Measurements from ENCODE around the gene HADH.

The HADH gene

DNA sequence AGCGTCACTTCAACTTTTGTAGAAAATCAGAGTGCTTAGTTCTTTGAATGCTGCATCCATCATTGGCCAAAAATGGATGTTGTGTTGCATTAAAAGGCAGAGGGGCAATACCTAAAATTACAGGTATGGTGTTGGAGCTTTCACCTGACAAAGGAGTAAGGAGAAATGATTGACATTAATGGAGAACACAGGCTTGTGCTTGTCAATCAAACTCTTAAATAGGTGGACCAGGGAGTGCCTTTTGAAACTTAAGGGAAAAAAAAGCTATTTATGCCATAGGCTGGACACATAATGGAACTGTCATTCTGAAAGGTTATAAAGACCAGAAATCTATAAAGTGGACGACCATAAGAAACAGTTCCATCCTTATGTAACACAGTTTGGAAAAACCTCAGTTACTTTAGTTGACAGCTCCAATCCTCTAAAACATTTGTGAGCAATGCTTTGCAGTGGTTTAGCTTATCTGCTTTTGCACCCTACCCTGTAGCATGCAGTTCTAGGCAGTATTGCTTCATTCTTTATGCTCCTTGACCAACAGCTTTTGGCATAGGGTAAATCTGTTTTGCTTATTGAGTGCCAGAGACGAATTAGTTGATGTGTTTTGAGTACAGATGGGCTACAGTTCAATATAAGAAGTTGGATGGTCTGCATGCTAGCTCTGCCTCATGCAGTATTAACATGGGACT lies 2.4 kb downstream of the HADH start:
- H4K20me1 ChIP-seq (ENCODE audit: control insufficient read depth, insufficient read depth, low read depth, low read length): peaks cover 33% of the 10 kb centered on the region
- H3K4me1 ChIP-seq (ENCODE audit: control insufficient read depth, low read length): peaks cover 60% of the 10 kb centered on the region
- TF ChIP-seq, protein P1, sequence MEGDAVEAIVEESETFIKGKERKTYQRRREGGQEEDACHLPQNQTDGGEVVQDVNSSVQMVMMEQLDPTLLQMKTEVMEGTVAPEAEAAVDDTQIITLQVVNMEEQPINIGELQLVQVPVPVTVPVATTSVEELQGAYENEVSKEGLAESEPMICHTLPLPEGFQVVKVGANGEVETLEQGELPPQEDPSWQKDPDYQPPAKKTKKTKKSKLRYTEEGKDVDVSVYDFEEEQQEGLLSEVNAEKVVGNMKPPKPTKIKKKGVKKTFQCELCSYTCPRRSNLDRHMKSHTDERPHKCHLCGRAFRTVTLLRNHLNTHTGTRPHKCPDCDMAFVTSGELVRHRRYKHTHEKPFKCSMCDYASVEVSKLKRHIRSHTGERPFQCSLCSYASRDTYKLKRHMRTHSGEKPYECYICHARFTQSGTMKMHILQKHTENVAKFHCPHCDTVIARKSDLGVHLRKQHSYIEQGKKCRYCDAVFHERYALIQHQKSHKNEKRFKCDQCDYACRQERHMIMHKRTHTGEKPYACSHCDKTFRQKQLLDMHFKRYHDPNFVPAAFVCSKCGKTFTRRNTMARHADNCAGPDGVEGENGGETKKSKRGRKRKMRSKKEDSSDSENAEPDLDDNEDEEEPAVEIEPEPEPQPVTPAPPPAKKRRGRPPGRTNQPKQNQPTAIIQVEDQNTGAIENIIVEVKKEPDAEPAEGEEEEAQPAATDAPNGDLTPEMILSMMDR (IDR thresholded peaks at IDR 0.05; ENCODE audit: low read depth, low read length, poor library complexity, severe bottlenecking): no peak
- no peak for TF ChIP-seq EZH2phosphoT487 (IDR thresholded peaks at IDR 0.05; ENCODE audit: borderline replicate concordance, low read length)
- H3K79me2 ChIP-seq (ENCODE audit: control insufficient read depth, low read length): peaks cover 80% of the 10 kb centered on the region
- H3K27me3 ChIP-seq (ENCODE audit: control insufficient read depth, low read length): no peaks in the 10 kb centered on the region
- peaks cover 49% of the 10 kb centered on the region for H3K36me3 ChIP-seq (ENCODE audit: control insufficient read depth, low read length)
- no peak overlapping the region for H3K27ac ChIP-seq (ENCODE audit: low read depth, low read length)
- H3K9me3 ChIP-seq (ENCODE audit: control insufficient read depth, insufficient read depth, low read length): no peaks in the 10 kb centered on the region
- peak overlapping the region; percentile 98 for H3K4me3 ChIP-seq (ENCODE audit: low read length)
- peaks cover 4% of the 10 kb centered on the region; the same call in 1 of the 2 replicates for H3F3A ChIP-seq (ENCODE audit: control insufficient read depth, insufficient read depth)
- H3K9me2 ChIP-seq (replicated peaks; ENCODE audit: control insufficient read depth, low read length): no peaks in the 10 kb centered on the region
- peak overlapping the region; percentile 91 for H3K4me2 ChIP-seq (ENCODE audit: low read length)

- H4K20me1 ChIP-seq (ENCODE audit: control insufficient read depth, insufficient read depth, low read depth, low read length): peaks cover 33% of the 10 kb centered on the region
- H3K4me1 ChIP-seq (ENCODE audit: control insufficient read depth, low read length): peaks cover 55% of the 10 kb centered on the region
- H3K36me3 ChIP-seq (ENCODE audit: control insufficient read depth, low read length): peaks cover 67% of the 10 kb centered on the region
- H3K27me3 ChIP-seq (ENCODE audit: control insufficient read depth, low read length): no peaks in the 10 kb centered on the region
- H3F3A ChIP-seq (ENCODE audit: control insufficient read depth, insufficient read depth): peaks cover 4% of the 10 kb centered on the region; the same call in 1 of the 2 replicates
- no peaks in the 10 kb centered on the region for H3K9me3 ChIP-seq (ENCODE audit: control insufficient read depth, insufficient read depth, low read length)
- peaks cover 99% of the 10 kb centered on the region for H3K79me2 ChIP-seq (ENCODE audit: control insufficient read depth, low read length)
- peak overlapping the region; percentile 91 for H3K4me2 ChIP-seq (ENCODE audit: low read length)
- H3K27ac ChIP-seq (ENCODE audit: low read depth, low read length): peak overlapping the region; percentile 25
- H3K9me2 ChIP-seq (replicated peaks; ENCODE audit: control insufficient read depth, low read length): no peaks in the 10 kb centered on the region
- TF ChIP-seq EZH2phosphoT487 (IDR thresholded peaks at IDR 0.05; ENCODE audit: borderline replicate concordance, low read length): no peak
- TF ChIP-seq, protein P1 (IDR thresholded peaks at IDR 0.05; ENCODE audit: low read depth, low read length, poor library complexity, severe bottlenecking): no peak
- peak overlapping the region; percentile 98 for H3K4me3 ChIP-seq (ENCODE audit: low read length)
Measured at GRCh38 chr4:107993969-107994368, 4.3 kb downstream of the HADH start.

DNA sequence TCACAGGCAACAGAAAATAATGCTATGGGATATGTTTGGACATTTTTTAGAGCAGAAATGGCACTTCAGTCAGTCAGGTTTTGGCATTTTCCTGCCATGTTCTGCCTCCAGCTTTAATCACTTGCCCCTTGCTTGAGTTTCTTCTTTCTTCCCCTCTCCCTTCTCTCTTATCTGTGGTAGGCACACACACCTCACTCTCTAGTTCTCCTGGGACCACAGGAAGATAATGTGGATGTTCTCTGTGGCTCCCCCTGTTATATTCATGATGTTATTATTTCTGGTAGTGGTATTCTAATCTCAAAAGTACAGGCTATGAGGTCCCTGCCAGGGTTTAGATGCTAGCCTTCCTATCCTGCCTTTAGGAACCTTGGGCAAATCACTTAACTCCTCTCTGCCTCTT lies 5.2 kb downstream of the HADH start:
- Histone ChIP-seq H3F3A (ENCODE audit: control insufficient read depth, insufficient read depth) (peaks cover 4% of the 10 kb centered on the region; the same call in 1 of the 2 replicates), H3K27ac (ENCODE audit: low read depth, low read length) (no peak overlapping the region), H3K4me1 (ENCODE audit: control insufficient read depth, low read length) (peaks cover 50% of the 10 kb centered on the region), H4K20me1 (ENCODE audit: control insufficient read depth, insufficient read depth, low read depth, low read length) (peaks cover 33% of the 10 kb centered on the region), H3K9me2 (replicated peaks; ENCODE audit: control insufficient read depth, low read length) (no peaks in the 10 kb centered on the region), H3K4me2 (ENCODE audit: low read length) (peak overlapping the region; percentile 91), H3K79me2 (ENCODE audit: control insufficient read depth, low read length) (peaks cover 100% of the 10 kb centered on the region), H3K9me3 (ENCODE audit: control insufficient read depth, insufficient read depth, low read length) (no peaks in the 10 kb centered on the region), H3K27me3 (ENCODE audit: control insufficient read depth, low read length) (no peaks in the 10 kb centered on the region), H3K36me3 (ENCODE audit: control insufficient read depth, low read length) (peaks cover 74% of the 10 kb centered on the region), H3K4me3 (ENCODE audit: low read length) (no peak overlapping the region; the same call in 1 of the 2 replicates)
- TF ChIP-seq, protein P1 (IDR thresholded peaks at IDR 0.05; ENCODE audit: low read depth, low read length, poor library complexity, severe bottlenecking): no peak
- TF ChIP-seq EZH2phosphoT487 (IDR thresholded peaks at IDR 0.05; ENCODE audit: borderline replicate concordance, low read length): no peak

All from DOHH2 (cell line).